Head of caudate nucleus (tissue), 42 donors: Measurements from ENCODE around the gene POFUT2.

Experiments
- DNase-seq, 42 donors: peaks; one replicate each; pipeline versions ENCODE4 v3.0.0 to v3.0.0-alpha.2; 2020 to 2021; ENCODE audit warnings: mixed read lengths in 7 of 42
- intact Hi-C: fragments of 100-400 bp; cut with DNase I; formaldehyde crosslinking; loops from one replicate; pipeline ENCODE4 v1.15.0; 2022

The POFUT2 gene

DNA sequence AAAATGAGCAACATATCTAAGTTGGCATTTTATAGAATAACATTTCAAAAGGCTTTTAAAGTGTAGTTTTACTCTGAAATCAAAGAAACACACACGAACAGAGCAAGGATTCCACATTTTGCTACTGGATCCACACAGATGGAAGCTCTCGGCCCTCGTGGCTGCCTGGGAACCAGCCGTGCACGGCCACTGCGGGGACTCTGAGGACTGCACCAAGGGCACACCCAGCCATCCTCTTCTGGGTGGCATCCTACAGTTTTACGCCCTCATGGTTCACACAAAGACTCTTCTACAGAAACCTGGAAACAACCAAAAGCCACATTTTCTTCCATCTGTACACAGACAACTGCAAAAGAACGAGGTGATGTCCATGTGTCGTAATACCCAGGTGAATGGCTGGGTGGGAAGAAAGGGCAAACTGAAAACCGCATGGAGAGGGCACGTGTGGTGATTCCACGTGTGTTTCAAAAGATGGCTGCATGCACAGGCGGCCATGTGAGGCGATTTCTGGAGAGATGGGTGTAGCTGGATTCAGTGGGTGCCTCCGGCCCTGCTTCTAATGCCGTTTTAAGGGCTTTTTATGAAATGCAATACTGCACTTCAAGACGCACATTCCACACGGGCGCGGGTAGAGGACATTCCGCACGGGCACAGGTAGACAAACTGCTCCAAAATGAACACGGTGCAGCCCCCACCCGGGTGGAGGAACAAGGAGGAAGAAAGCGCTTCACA, 8.1 kb downstream of the POFUT2 start:
- DNase-seq: peak in 15 of 42 donors; percentile 2 to 40 (median 7)
- intact Hi-C loops: no loop called here

GRCh38 chr21:45278156-45278911, 9.4 kb downstream of the POFUT2 start:
- intact Hi-C loops: no loop called here

DNA sequence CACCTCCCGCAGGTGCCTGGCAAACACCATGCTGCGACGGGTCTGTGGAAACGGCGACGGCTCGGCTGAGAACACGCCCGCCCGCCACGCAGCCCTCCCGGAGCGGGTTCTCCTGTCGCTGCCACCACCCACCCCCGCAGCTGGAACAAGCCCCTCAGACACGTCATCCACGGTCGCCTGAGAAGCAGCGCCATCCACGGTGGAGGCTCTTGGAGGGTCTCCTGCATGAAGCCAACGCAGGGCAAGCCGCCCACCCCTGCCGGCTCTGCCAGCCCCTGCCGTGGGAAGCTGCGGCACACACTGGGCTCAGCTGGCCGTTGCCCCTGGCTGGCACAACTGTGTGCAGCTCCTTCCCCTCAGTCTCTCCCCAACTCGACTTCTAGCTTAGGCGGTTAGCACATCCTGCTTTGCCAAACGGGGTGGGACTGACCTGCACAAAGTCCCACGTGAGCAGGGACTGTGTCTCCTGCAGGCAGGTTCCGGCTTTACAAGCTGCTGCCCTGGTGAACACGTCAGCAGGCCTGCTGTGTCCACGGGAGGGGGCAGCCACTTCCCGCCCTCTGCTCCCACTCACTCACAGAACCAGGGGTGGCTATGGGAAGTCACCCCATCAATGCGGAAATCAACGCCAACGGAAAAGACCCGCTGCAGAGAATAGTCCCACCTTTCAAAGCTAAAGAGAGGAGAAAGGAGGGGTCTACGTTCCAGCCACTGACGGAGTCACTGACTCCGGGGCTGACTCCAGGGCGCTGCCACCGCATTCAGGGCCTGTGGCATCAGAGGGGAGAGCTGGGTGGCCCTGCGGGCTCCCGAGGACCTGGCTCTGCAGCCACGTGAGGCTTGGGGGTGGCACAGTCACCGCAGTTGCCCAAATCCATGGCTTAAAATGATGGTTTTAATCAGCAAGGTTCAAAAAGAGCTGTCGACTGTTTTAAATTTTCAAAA, 10.3 kb downstream of the POFUT2 start:
- peak in 15 of 42 donors; percentile 2 to 33 (median 11) for DNase-seq
- intact Hi-C loops: no loop called here

More at GRCh38 chr21:45278156-45278911, 9.4 kb downstream of the POFUT2 start:
- DNase-seq: peak in 15 of 42 donors; percentile 3 to 29 (median 9)

DNA sequence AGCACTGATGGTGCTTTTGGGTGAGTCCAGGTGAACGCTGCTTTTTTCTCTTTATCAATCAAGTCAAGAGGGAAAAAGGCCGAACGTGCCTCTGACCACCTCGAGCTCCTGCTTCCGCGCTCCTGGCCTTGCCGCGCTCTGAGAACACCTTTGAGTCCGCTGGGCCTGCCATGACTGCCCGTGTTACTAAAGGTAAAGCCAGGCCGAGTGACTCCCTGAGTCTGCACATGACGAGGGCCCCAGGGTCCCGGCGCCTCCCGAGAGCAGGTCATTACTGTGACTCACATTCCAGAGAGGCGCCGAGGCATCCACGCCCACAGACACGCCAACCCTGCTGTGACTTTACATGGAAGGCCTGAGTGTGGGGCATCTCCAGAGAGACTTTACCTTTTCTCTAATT, 11.1 kb downstream of the POFUT2 start:
- intact Hi-C loops: no loop called here
- peak in 15 of 42 donors; percentile 3 to 33 (median 11) for DNase-seq

DNA sequence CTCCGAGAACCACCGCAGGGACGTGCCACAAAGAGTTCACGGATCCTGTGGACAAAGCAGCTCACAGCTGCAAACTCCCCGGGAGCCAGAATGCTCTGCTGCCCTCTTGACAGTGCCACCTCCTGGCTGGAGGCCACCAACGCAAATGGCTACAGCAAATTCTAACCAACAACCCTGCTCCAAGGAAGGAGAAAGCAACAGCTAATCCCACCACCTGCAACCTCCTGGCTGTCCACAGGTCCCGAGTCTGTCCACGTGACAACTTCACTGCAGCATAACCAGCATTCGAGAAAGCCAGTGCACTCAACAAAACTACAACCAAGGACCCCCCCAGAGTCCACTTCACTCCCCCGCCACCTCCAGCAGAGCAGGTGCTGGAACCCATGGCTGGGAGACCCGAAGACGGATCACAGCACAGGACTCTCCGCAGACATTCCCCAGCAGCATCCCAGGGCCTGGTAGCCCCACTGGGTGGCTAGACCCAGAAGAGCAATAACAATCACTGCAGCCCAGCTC, 17.3 kb downstream of the POFUT2 start:
- peak in 15 of 42 donors; percentile 1 to 27 (median 11) for DNase-seq
- intact Hi-C loops: no loop called here

DNA sequence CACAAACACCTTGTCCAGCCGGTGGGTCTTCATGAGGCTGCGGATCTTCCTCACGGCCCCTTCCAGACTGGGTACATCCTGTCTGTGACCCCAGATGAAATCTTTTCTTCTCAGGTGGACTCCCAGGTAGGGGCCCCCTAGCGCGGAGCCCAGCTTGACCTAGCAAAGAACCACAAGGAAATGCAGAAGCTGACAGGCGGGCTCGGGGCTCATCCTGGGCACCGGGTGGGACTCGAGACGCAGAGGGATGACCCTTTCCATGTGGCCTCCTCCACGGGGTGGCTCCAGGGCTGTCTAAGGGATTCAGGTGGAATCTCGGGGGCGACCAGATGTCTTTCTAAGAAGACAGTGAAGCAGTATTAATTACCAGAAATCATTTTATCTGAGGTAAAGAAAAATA, 17.8 kb downstream of the POFUT2 start:
- DNase-seq: peak in 11 of 42 donors; percentile 1 to 36 (median 12)
- intact Hi-C loops: no loop called here

GRCh38 chr21:45267390-45267760, 20.3 kb downstream of the POFUT2 start:
- DNase-seq: peak in 7 of 42 donors; percentile 1 to 31 (median 3)
- intact Hi-C loops: no loop called here

- intact Hi-C loops: no loop called here
- peak in 4 of 42 donors; percentile 8 to 19 (median 10) for DNase-seq
These were observed 20.9 kb downstream of the POFUT2 start for GRCh38 chr21:45266518-45267389.

- peak in 6 of 42 donors; percentile 5 to 33 (median 8) for DNase-seq
- intact Hi-C loops: no loop called here
These were observed 21.8 kb downstream of the POFUT2 start for GRCh38 chr21:45265721-45266517.

- intact Hi-C loops: no loop called here
- DNase-seq: peak in 7 of 42 donors; percentile 3 to 35 (median 12)
These were observed 22.7 kb downstream of the POFUT2 start for GRCh38 chr21:45264912-45265515.

DNA sequence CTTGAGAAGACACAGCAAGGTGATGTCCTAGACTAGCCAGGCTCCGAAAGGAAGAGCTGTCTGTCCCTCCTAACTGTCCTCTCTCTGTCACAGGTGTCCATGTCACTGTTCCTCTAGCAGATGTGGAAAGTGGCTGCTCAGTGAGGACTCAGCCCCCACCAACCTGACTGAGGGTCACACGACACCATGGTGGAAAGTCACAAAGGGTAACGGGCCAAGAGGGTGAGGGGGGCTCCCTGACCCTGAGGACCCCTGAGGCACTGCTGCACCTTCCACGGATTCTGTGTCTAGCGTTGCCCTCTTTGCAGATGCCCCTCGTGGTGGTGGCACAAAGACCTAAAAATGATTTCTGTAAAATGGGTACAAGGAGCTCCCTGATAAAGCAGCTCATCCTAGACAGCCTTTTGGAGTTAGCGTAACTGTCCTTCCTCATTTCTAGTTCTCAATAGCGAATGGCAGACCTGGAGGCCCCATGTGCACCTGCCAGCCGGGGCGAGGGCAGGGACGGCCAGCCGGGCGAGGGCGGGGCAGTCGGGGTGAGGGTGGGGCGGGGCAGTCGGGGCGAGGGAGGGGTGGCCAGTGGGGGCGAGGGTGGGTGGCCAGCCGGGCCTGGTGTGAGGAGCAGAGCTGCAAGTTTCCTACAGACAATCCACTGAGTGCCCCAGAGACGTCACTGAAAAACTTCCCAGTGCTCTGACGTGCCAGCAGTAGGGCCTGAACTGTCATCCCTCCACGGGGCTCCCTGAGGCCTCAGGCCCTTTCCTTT, 23.4 kb downstream of the POFUT2 start:
- intact Hi-C loops: no loop called here
- DNase-seq: peak in 3 of 42 donors; percentile 10 to 34 (median 21)

- intact Hi-C loops: no loop called here
- no peak for DNase-seq
These were observed 24.2 kb downstream of the POFUT2 start for GRCh38 chr21:45263534-45263933.

DNA sequence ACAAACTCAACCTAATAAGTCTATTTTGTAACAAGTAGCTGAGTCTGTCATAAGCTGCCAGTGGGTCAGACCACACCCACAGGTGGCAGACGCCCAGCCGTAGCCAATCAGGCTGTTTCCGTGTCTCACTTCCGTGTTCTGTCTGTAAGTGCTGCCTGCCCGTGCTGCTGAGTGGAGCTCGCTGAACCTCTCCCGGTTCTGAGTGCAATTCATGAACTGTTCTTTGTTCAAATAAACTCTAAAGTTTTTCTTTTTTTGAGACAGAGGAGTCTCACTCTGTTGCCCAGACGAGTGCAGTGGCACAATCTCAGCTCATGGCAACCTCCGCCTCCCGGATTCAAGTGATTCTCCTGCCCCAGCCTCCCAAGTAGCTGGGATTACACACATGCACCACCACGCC, 25.1 kb downstream of the POFUT2 start:
- intact Hi-C loops: no loop called here
- peak in 5 of 42 donors; percentile 10 to 32 (median 27) for DNase-seq

- intact Hi-C loops: no loop called here
These were observed 25.6 kb downstream of the POFUT2 start for GRCh38 chr21:45262041-45262581.

GRCh38 chr21:45261093-45261492, 26.6 kb downstream of the POFUT2 start:
- DNase-seq: peak in 1 of 42 donors; percentile 3
- intact Hi-C loops: no loop called here

More at GRCh38 chr21:45262041-45262581, 25.6 kb downstream of the POFUT2 start:
- DNase-seq: peak in 2 of 42 donors; percentile 1 to 34
